IPS-18c (cell line): Measurements from ENCODE around the gene TEX13A.
"Not testable (repeated sequence)": the region's sequence is repeated elsewhere in the genome, so short reads cannot be mapped to it uniquely, and the experiment has no call there.

ENCODE experiments used
- H3K4me3 ChIP-seq: 2 replicates; pipeline ENCODE4 v1.7.0; 2013; ENCODE audit warnings: low read depth, mild to moderate bottlenecking, low read length, moderate library complexity; ENCODE audit not compliant: insufficient read depth
- H3K9me3 ChIP-seq: one replicate; pipeline ENCODE4 v1.6.1; 2013; ENCODE audit warnings: mild to moderate bottlenecking, low read length, moderate library complexity; ENCODE audit not compliant: control insufficient read depth, insufficient read depth

Gene TEX13A

GRCh38 chrX:105220636-105221035 lies at the start of gene TEX13A:
Gene TEX13A (minus strand): TSS chrX:105220694. CDS start chrX:105220397, 297 bp downstream.
- Histone ChIP-seq H3K9me3 (peaks cover 4% of the 10 kb centered on the region), H3K4me3 (no peak within 1 kb of the TSS)

- Histone ChIP-seq H3K9me3 (no peaks in the 10 kb centered on the region), H3K4me3 (no peak overlapping the region)
Measured at GRCh38 chrX:105269386-105269785, 48.9 kb upstream of the TEX13A start.

GRCh38 chrX:105267167-105267566 lies 46.7 kb upstream of the TEX13A start:
- H3K4me3 ChIP-seq = no peak overlapping the region
- no peaks in the 10 kb centered on the region for H3K9me3 ChIP-seq

- Histone ChIP-seq H3K9me3 (no peaks in the 10 kb centered on the region), H3K4me3 (no peak overlapping the region)
Measured at GRCh38 chrX:105266456-105266855, 46.0 kb upstream of the TEX13A start.

GRCh38 chrX:105265093-105265492 lies 44.6 kb upstream of the TEX13A start:
- no peak overlapping the region for H3K4me3 ChIP-seq
- H3K9me3 ChIP-seq = peaks cover under 1% of the 10 kb centered on the region

- no peak overlapping the region for H3K4me3 ChIP-seq
- H3K9me3 ChIP-seq = peaks cover 2% of the 10 kb centered on the region
Measured at GRCh38 chrX:105263801-105264200, 43.3 kb upstream of the TEX13A start.

GRCh38 chrX:105263171-105263570 lies 42.7 kb upstream of the TEX13A start:
- Histone ChIP-seq H3K4me3 (no peak overlapping the region), H3K9me3 (peaks cover 2% of the 10 kb centered on the region)

- Histone ChIP-seq H3K9me3 (peaks cover 2% of the 10 kb centered on the region), H3K4me3 (no peak overlapping the region)
Measured at GRCh38 chrX:105260291-105261043, 40.0 kb upstream of the TEX13A start.

- Histone ChIP-seq H3K4me3 (no peak overlapping the region), H3K9me3 (no peaks in the 10 kb centered on the region)
Measured at GRCh38 chrX:105241056-105241455, 20.6 kb upstream of the TEX13A start.

GRCh38 chrX:105237407-105237806 lies 16.9 kb upstream of the TEX13A start:
- not testable (repeated sequence) for H3K4me3 ChIP-seq

GRCh38 chrX:105229146-105229545 lies 8.7 kb upstream of the TEX13A start:
- Histone ChIP-seq H3K4me3 (no peak overlapping the region), H3K9me3 (no peaks in the 10 kb centered on the region)

More at GRCh38 chrX:105237407-105237806, 16.9 kb upstream of the TEX13A start:
- not testable (repeated sequence) for H3K9me3 ChIP-seq

- Histone ChIP-seq H3K4me3 (no peak overlapping the region), H3K9me3 (no peaks in the 10 kb centered on the region)
Measured at GRCh38 chrX:105228602-105229001, 8.1 kb upstream of the TEX13A start.

- Histone ChIP-seq H3K4me3 (no peak overlapping the region), H3K9me3 (no peaks in the 10 kb centered on the region)
Measured at GRCh38 chrX:105226499-105226898, 6.0 kb upstream of the TEX13A start.

- Histone ChIP-seq H3K9me3 (peaks cover 2% of the 10 kb centered on the region), H3K4me3 (no peak overlapping the region)
Measured at GRCh38 chrX:105221374-105221773, 880 bp upstream of the TEX13A start.

GRCh38 chrX:105219454-105220401 lies 766 bp downstream of the TEX13A start:
- peaks cover 4% of the 10 kb centered on the region for H3K9me3 ChIP-seq
- no peak overlapping the region for H3K4me3 ChIP-seq

GRCh38 chrX:105211066-105211575 lies 9.4 kb downstream of the TEX13A start:
- Histone ChIP-seq H3K4me3 (no peak overlapping the region), H3K9me3 (peaks cover 2% of the 10 kb centered on the region)

- Histone ChIP-seq H3K4me3 (no peak overlapping the region), H3K9me3 (no peaks in the 10 kb centered on the region)
Measured at GRCh38 chrX:105210258-105210657, 10.2 kb downstream of the TEX13A start.

- H3K4me3 ChIP-seq = no peak overlapping the region
- H3K9me3 ChIP-seq = no peaks in the 10 kb centered on the region
Measured at GRCh38 chrX:105209406-105209805, 11.1 kb downstream of the TEX13A start.
